HepG2 (cell line): ENCODE measurements around the gene DDR1. TPM values are rescaled to one million over a fixed set of nuclear protein-coding genes. Genes with fewer than 3 reads are reported as not detected.

Experiments
- AGO2 ChIP-seq: fragments of 200-400 bp; formaldehyde crosslinking; optimal IDR thresholded peaks from 2 replicates; pipeline ENCODE3; 2017; ENCODE audit warnings: mild to moderate bottlenecking, low read depth, low read length, moderate library complexity
- BORCS8-MEF2B ChIP-seq: sonication (generic); formaldehyde crosslinking; IDR thresholded peaks from 2 replicates; pipeline ENCODE4 v1.8.0; 2022; ENCODE audit warnings: mild to moderate bottlenecking, missing genetic modification reagents
- DNMT3B ChIP-seq: conservative IDR thresholded peaks from 2 replicates; pipeline ENCODE4 v1.6.1; 2016; ENCODE audit warnings: missing biosample characterization, control low read depth
- GATAD2A ChIP-seq: IDR thresholded peaks from 2 replicates; pipeline ENCODE4 v1.6.1; 2016
- HOXD1 ChIP-seq: sonication (generic); formaldehyde crosslinking; IDR thresholded peaks from 2 replicates; pipeline ENCODE4 v1.5.0; 2020; ENCODE audit warnings: missing genetic modification reagents
- KAT7 ChIP-seq: IDR thresholded peaks from 2 replicates; pipeline ENCODE4 v1.6.1; 2018; ENCODE audit warnings: borderline replicate concordance, missing compliant biosample characterization
- NFKB2 ChIP-seq: sonication (generic); formaldehyde crosslinking; IDR thresholded peaks from 2 replicates; pipeline ENCODE4 v1.4.0; 2020; ENCODE audit warnings: missing genetic modification reagents, borderline replicate concordance
- SP140L ChIP-seq: sonication (generic); formaldehyde crosslinking; IDR thresholded peaks from 2 replicates; pipeline ENCODE4 v1.4.0; 2020; ENCODE audit warnings: missing genetic modification reagents, borderline replicate concordance
- ZFX ChIP-seq: sonication (generic); formaldehyde crosslinking; IDR thresholded peaks from 2 replicates; pipeline ENCODE4 v1.4.0; 2020; ENCODE audit warnings: mild to moderate bottlenecking, low read depth, missing genetic modification reagents, moderate library complexity
- ZNF121 ChIP-seq: sonication (generic); formaldehyde crosslinking; IDR thresholded peaks from 2 replicates; pipeline ENCODE4 v1.5.0; 2020; ENCODE audit warnings: mild to moderate bottlenecking, missing genetic modification reagents
- ZNF232 ChIP-seq: sonication (generic); formaldehyde crosslinking; IDR thresholded peaks from 2 replicates; pipeline ENCODE4 v1.4.0; 2020; ENCODE audit warnings: missing genetic modification reagents, borderline replicate concordance
- ZNF326 ChIP-seq: sonication (generic); formaldehyde crosslinking; IDR thresholded peaks from 2 replicates; pipeline ENCODE4 v1.4.0; 2020; ENCODE audit warnings: missing genetic modification reagents, borderline replicate concordance
- ZNF337 ChIP-seq: sonication (generic); formaldehyde crosslinking; IDR thresholded peaks from 2 replicates; pipeline ENCODE4 v1.5.1; 2020; ENCODE audit warnings: missing genetic modification reagents, low read depth, mild to moderate bottlenecking, borderline replicate concordance
- ZNF572 ChIP-seq: sonication (generic); formaldehyde crosslinking; IDR thresholded peaks from 2 replicates; pipeline ENCODE4 v1.5.1; 2020; ENCODE audit warnings: mild to moderate bottlenecking, missing genetic modification reagents
- ZNF616 ChIP-seq: sonication (generic); formaldehyde crosslinking; IDR thresholded peaks from 2 replicates; pipeline ENCODE4 v1.5.0; 2020; ENCODE audit warnings: low read depth, mild to moderate bottlenecking, missing genetic modification reagents
- ZNF619 ChIP-seq: sonication (generic); formaldehyde crosslinking; IDR thresholded peaks from 2 replicates; pipeline ENCODE4 v1.4.0; 2020; ENCODE audit warnings: mild to moderate bottlenecking, missing genetic modification reagents
- ZNF746 ChIP-seq: sonication (generic); formaldehyde crosslinking; IDR thresholded peaks from 2 replicates; pipeline ENCODE4 v1.8.0; 2022; ENCODE audit warnings: mild to moderate bottlenecking, missing genetic modification reagents
- ZSCAN20 ChIP-seq: sonication (generic); formaldehyde crosslinking; IDR thresholded peaks from 2 replicates; pipeline ENCODE4 v1.4.0; 2020; ENCODE audit warnings: missing genetic modification reagents, mild to moderate bottlenecking, borderline replicate concordance
- polyA plus RNA-seq, 8 experiments: library from polyadenylated mRNA; depleted of rRNA in 3 of 8; stranded (reverse) in 7 of 8; unstranded in 1 of 8; fragments of >200 nt; fragmentation: Illumina TruSeq in 4 of 8; extraction: Trizol in 4 of 8; gene quantifications; 2 replicates each; pipeline versions ENCODE4 v1.2.1 to v1.2.3, GENCODE V29; 2011 to 2016; ENCODE audit warnings: low read depth in 4 of 8, missing spikeins in 1 of 8, mixed read lengths in 1 of 8; ENCODE audit not compliant: insufficient read depth in 1 of 8
- total RNA-seq, 5 experiments: library from RNA; depleted of rRNA; stranded (reverse); fragments of >200 nt; fragmentation: Illumina TruSeq; extraction: Trizol; gene quantifications; 2 replicates each; pipeline ENCODE4 v1.2.3, GENCODE V29; 2016; ENCODE audit warnings: low read depth in 1 of 5
- TF ChIP-seq, protein P1 (sequence below): sonication (generic); formaldehyde crosslinking; IDR thresholded peaks from 2 replicates; pipeline ENCODE4 v1.4.0; 2020; ENCODE audit warnings: missing genetic modification reagents, mild to moderate bottlenecking, borderline replicate concordance
- TF ChIP-seq, protein P2 (sequence below): sonication (generic); formaldehyde crosslinking; IDR thresholded peaks from 2 replicates; pipeline ENCODE4 v1.5.1; 2020; ENCODE audit warnings: mild to moderate bottlenecking, missing genetic modification reagents, borderline replicate concordance
- TF ChIP-seq, protein P3 (sequence below): sonication (generic); formaldehyde crosslinking; IDR thresholded peaks from 2 replicates; pipeline ENCODE4 v1.4.0; 2020; ENCODE audit warnings: missing genetic modification reagents, borderline replicate concordance
- TF ChIP-seq, protein P4 (sequence below): sonication (generic); formaldehyde crosslinking; IDR thresholded peaks from 2 replicates; pipeline ENCODE4 v1.8.0; 2022; ENCODE audit warnings: mild to moderate bottlenecking, missing genetic modification reagents
- TF ChIP-seq, protein P5 (sequence below): IDR thresholded peaks from 2 replicates; pipeline ENCODE4 v1.6.1; 2016; ENCODE audit warnings: missing compliant biosample characterization, missing genetic modification reagents, borderline replicate concordance

The DDR1 gene
- total and polyA plus RNA-seq, 2 of the 13 experiments (the other 11 are each of a cell fraction or from before 2014, with no cell fraction given) = 16.7 to 20.2 TPM

DNA sequence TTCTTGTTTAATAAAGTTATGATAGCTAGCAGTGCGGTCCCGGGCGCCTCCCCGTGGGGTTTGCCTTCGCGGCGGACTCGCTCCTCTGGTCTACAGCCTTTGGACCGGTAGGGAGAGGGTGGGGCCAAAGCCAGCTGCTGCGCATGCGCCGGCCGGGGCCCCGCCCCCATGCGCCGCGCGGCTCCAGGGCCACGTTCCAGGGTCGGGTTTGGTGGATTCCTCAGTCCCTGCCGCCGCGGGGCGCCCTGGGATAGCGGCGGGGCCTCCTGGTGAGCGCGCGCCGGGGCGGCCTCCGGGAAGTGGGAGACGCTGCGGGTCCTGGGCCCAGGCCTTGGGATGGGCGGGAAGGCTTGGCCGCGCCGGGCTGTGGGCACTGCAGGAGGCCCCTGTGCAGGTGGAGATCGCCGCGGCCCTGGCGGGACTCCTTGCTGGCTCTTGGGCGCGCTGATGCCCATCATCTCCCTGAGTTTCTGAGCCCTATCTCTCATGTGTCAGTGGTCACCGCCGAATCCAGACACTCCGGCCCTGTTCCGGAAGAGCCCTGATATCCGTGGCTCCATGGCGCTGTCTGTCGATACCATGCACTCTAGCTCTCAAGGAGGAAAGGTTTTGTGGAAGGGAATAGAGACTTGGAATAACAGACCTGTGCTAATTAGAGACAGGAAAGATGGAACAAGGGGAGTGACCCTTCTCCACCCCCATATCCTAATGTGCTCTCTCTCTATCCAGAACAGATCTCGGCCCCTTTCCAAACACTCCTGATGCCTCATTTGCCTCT lies 29.9 kb downstream of the DDR1 start, which contains the start of gene VARS2 (continued):
- TF ChIP-seq ZNF337 (CRISPR knock-in tag) (peak; percentile 91; the same call in 1 of the 2 replicates), BORCS8-MEF2B (CRISPR knock-in tag) (peak; percentile 96), SP140L (CRISPR knock-in tag) (peak; percentile 81; the same call in 1 of the 2 replicates), KAT7 (peak; percentile 99), ZNF326 (CRISPR knock-in tag) (no peak), ZNF616 (CRISPR knock-in tag) (peak; percentile 50; the same call in 1 of the 2 replicates), ZSCAN20 (CRISPR knock-in tag) (peak; percentile 97), DNMT3B (CRISPR knock-in tag) (peak; percentile 37; the same call in 1 of the 2 replicates), NFKB2 (CRISPR knock-in tag) (peak; percentile 91; the same call in 1 of the 2 replicates), ZNF121 (CRISPR knock-in tag) (0 out of 2 replicates have a peak, but pooled peaks have one; percentile 28), HOXD1 (CRISPR knock-in tag) (peak; percentile 90), ZFX (CRISPR knock-in tag) (peak; percentile 100), AGO2 (peak; percentile 98), ZNF572 (CRISPR knock-in tag) (no peak), ZNF746 (peak; percentile 78; the same call in 1 of the 2 replicates), ZNF619 (peak; percentile 49; the same call in 1 of the 2 replicates), GATAD2A (CRISPR knock-in tag) (peak; percentile 18), ZNF232 (peak; percentile 97)
- TF ChIP-seq, protein P1, sequence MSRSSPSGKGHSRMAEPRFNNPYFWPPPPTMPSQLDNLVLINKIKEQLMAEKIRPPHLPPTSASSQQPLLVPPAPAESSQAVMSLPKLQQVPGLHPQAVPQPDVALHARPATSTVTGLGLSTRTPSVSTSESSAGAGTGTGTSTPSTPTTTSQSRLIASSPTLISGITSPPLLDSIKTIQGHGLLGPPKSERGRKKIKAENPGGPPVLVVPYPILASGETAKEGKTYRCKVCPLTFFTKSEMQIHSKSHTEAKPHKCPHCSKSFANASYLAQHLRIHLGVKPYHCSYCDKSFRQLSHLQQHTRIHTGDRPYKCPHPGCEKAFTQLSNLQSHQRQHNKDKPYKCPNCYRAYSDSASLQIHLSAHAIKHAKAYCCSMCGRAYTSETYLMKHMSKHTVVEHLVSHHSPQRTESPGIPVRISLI (CRISPR knock-in tag) = peak; percentile 21; the same call in 1 of the 2 replicates
- TF ChIP-seq, protein P2, sequence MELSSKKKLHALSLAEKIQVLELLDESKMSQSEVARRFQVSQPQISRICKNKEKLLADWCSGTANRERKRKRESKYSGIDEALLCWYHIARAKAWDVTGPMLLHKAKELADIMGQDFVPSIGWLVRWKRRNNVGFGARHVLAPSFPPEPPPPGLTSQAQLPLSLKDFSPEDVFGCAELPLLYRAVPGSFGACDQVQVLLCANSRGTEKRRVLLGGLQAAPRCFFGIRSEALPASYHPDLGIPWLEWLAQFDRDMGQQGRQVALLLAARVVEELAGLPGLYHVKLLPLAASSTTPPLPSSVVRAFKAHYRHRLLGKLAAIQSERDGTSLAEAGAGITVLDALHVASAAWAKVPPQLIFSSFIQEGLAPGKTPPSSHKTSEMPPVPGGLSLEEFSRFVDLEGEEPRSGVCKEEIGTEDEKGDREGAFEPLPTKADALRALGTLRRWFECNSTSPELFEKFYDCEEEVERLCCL (CRISPR knock-in tag) = no peak; the same call in 1 of the 2 replicates
- TF ChIP-seq, protein P3, sequence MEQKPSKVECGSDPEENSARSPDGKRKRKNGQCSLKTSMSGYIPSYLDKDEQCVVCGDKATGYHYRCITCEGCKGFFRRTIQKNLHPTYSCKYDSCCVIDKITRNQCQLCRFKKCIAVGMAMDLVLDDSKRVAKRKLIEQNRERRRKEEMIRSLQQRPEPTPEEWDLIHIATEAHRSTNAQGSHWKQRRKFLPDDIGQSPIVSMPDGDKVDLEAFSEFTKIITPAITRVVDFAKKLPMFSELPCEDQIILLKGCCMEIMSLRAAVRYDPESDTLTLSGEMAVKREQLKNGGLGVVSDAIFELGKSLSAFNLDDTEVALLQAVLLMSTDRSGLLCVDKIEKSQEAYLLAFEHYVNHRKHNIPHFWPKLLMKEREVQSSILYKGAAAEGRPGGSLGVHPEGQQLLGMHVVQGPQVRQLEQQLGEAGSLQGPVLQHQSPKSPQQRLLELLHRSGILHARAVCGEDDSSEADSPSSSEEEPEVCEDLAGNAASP = peak; percentile 78
- TF ChIP-seq, protein P4, sequence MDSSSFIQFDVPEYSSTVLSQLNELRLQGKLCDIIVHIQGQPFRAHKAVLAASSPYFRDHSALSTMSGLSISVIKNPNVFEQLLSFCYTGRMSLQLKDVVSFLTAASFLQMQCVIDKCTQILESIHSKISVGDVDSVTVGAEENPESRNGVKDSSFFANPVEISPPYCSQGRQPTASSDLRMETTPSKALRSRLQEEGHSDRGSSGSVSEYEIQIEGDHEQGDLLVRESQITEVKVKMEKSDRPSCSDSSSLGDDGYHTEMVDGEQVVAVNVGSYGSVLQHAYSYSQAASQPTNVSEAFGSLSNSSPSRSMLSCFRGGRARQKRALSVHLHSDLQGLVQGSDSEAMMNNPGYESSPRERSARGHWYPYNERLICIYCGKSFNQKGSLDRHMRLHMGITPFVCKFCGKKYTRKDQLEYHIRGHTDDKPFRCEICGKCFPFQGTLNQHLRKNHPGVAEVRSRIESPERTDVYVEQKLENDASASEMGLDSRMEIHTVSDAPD (CRISPR knock-in tag) = peak; percentile 96
- TF ChIP-seq, protein P5, sequence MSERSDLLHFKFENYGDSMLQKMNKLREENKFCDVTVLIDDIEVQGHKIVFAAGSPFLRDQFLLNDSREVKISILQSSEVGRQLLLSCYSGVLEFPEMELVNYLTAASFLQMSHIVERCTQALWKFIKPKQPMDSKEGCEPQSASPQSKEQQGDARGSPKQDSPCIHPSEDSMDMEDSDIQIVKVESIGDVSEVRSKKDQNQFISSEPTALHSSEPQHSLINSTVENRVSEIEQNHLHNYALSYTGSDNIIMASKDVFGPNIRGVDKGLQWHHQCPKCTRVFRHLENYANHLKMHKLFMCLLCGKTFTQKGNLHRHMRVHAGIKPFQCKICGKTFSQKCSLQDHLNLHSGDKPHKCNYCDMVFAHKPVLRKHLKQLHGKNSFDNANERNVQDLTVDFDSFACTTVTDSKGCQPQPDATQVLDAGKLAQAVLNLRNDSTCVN (CRISPR knock-in tag) = peak; percentile 78; the same call in 1 of the 2 replicates
